Measurements from ENCODE around the gene OR10V1. TPM values are rescaled to one million over a fixed set of nuclear protein-coding genes. Genes with fewer than 3 reads are reported as not detected.

Gene OR10V1
- total RNA-seq, 1 donor from 2014 or later: not detected

DNA sequence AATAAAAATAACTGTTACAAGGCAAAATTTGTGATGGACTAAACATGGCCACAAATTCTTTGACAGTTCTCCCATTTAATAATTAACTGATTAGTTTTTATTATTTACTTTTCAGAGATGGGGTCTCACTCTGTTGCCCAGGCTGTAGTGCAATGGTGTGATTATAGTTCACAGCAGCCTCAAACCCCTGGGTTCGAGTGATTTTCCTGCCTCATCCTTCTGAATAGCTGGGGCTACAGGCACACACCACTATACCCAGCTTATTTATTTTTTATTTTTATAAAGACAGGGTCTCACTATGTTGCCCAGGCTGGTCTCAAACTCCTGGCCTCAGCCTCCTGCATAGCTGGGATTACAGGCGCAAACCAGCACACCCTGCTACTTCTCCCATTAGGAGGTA, 40.4 kb downstream of the OR10V1 start:
- no peak overlapping the region for H3K4me3 Mint-ChIP-seq
- no peak overlapping the region for H3K27ac Mint-ChIP-seq (ENCODE audit: unreplicated experiment)
- TF ChIP-seq, protein P1, sequence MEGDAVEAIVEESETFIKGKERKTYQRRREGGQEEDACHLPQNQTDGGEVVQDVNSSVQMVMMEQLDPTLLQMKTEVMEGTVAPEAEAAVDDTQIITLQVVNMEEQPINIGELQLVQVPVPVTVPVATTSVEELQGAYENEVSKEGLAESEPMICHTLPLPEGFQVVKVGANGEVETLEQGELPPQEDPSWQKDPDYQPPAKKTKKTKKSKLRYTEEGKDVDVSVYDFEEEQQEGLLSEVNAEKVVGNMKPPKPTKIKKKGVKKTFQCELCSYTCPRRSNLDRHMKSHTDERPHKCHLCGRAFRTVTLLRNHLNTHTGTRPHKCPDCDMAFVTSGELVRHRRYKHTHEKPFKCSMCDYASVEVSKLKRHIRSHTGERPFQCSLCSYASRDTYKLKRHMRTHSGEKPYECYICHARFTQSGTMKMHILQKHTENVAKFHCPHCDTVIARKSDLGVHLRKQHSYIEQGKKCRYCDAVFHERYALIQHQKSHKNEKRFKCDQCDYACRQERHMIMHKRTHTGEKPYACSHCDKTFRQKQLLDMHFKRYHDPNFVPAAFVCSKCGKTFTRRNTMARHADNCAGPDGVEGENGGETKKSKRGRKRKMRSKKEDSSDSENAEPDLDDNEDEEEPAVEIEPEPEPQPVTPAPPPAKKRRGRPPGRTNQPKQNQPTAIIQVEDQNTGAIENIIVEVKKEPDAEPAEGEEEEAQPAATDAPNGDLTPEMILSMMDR (conservative IDR thresholded peaks at IDR 0.05): no peak
- peaks cover 8% of the 10 kb centered on the region for H3K4me1 Mint-ChIP-seq
- no peaks in the 10 kb centered on the region for H3K27me3 Mint-ChIP-seq (ENCODE audit: low read depth)
- H3K36me3 Mint-ChIP-seq (ENCODE audit: low read depth): no peaks in the 10 kb centered on the region
- DNase-seq (ENCODE audit: low read depth, low spot score): no peak
- no peaks in the 10 kb centered on the region for H3K9me3 Mint-ChIP-seq

DNA sequence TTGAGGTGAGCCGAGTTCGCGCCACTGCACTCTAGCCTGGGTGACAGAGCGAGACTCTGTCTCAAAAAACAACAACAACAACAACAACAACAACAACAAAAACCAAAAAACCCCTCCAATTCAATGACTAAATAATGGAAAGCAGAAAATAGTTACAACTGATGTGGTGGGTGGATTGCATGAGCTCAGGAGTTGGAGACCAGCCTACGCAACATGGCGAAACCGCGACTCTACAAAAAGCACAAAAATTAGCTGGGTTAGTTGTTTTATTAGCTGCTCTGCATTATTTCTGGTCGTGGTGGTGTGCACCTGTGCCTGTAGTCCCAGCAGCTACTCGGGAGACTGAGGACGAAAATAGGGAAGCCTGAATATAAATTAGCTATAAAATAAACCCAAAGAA, 42.2 kb downstream of the OR10V1 start:
- H3K36me3 Mint-ChIP-seq (ENCODE audit: low read depth): peaks cover under 1% of the 10 kb centered on the region
- peaks cover 23% of the 10 kb centered on the region for H3K4me1 Mint-ChIP-seq
- H3K4me3 Mint-ChIP-seq: peak overlapping the region; percentile 28
- TF ChIP-seq, protein P1 (conservative IDR thresholded peaks at IDR 0.05): no peak
- no peaks in the 10 kb centered on the region for H3K9me3 Mint-ChIP-seq
- no peak for DNase-seq (ENCODE audit: low read depth, low spot score)
- H3K27ac Mint-ChIP-seq (ENCODE audit: unreplicated experiment): no peak overlapping the region
- H3K27me3 Mint-ChIP-seq (ENCODE audit: low read depth): no peaks in the 10 kb centered on the region

DNA sequence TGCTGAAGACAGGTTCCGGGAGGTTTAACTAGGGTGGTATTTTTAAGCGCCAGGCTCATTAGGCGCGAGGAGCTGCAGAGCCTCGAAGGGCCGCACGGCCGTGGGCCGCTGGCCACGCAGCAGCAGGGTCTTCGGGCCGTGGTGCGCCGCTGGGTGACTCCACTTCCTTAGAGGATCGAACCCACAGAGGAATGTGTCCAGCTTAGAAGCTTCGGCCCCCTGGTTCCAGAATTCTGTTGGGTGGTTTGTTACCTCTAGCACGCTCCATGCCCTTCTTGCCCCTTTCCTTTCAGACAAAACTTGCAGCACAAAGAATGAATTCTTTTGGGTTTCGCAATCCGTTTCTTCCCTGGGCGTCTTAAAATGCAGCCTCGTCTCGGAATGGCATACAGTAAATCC, 44.0 kb downstream of the OR10V1 start:
- TF ChIP-seq, protein P1 (conservative IDR thresholded peaks at IDR 0.05): peak; percentile 17
- Mint-ChIP-seq H3K9me3 (no peaks in the 10 kb centered on the region), H3K36me3 (ENCODE audit: low read depth) (peaks cover 5% of the 10 kb centered on the region), H3K27me3 (ENCODE audit: low read depth) (no peaks in the 10 kb centered on the region), H3K4me1 (peaks cover 23% of the 10 kb centered on the region), H3K27ac (ENCODE audit: unreplicated experiment) (peak overlapping the region; percentile 100), H3K4me3 (peak overlapping the region; percentile 97)
- peak; percentile 12 for DNase-seq (ENCODE audit: low read depth, low spot score)

DNA sequence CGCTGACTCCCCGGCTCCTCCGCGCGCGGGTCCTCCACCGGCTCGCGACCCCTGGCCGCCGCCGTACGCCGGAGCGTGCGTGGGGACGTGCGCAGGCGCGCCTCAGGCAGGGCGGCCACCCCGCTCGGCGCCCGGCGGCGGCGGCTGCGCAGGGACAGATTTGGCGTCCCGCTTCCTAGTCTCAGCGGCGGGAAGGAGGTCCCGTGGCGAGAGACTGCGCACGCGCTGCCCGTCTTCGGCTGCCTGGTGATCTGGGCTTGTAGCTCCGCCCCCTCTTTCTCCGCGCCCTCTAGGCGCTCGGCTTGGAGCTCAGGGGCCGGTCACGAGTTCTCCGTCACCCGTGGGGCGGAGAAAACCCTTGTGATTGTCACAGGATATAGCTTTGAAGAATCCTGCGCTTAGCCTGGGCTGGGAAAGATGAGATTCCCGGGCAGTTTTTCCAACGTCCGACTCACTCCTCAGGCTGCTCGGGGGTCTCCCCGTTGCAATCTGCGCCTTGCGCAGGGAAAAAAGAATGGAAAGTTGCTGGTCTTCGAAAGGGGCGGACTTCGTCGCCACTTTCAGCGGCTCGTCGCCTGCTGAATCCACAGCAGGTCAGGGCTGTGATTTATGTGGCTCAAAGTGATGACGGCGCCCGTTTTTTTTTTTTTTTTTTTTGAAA, 44.6 kb downstream of the OR10V1 start, which contains the start of gene PATL1:
Gene PATL1, minus strand, starts transcription at position 88 of the 661 bp plus-strand sequence. CDS start 142 bp downstream, outside the sequence.
- DNase-seq (ENCODE audit: low read depth, low spot score): peak; percentile 96
- peaks cover 5% of the 10 kb centered on the region for H3K36me3 Mint-ChIP-seq (ENCODE audit: low read depth)
- peaks cover 23% of the 10 kb centered on the region for H3K4me1 Mint-ChIP-seq
- no peaks in the 10 kb centered on the region for H3K27me3 Mint-ChIP-seq (ENCODE audit: low read depth)
- TF ChIP-seq, protein P1 (conservative IDR thresholded peaks at IDR 0.05): no peak
- peak within 1 kb of the TSS; percentile 97 for H3K4me3 Mint-ChIP-seq
- H3K9me3 Mint-ChIP-seq: no peaks in the 10 kb centered on the region
- peak within 1 kb of the TSS; percentile 100 for H3K27ac Mint-ChIP-seq (ENCODE audit: unreplicated experiment)

DNA sequence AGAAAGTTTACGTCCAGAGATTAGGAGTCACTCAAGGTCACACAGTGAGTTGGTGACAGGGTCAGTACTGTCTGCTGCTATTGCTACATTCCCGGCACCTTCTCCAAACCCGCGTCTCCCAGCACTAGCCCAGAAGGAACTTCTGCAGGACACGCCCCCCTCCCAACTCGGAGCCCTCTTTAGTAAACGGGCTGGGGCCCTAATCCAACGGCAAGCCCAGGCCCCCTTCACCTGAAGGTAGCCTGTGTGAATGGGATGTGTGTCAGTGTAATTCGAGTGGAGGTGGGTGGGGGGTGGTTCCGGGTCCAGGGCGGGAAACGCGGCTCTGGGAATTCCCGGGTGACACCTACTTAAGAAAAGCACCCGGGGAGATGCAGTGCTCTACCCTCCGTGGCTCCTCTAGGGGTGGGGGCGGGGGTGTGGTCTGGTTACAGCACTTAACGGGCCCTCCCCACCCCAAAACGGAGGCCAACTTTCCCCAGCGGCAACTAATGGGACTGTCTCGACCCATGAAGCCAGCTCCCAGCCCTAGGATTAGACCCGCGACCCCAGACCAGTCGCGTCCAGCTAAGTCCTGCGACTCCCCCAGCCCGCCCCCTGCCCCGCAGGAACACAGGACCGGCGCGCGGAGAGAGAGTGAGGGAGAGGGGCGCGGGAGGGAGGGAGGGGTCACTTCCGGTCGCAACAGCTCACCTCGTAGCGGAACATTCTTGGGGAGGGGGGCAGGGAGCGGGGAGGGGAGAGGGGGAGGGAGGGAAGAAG, 45.3 kb downstream of the OR10V1 start:
- Mint-ChIP-seq H3K27ac (ENCODE audit: unreplicated experiment) (peak overlapping the region; percentile 43), H3K4me3 (peak overlapping the region; percentile 88), H3K4me1 (peaks cover 23% of the 10 kb centered on the region), H3K9me3 (no peaks in the 10 kb centered on the region), H3K27me3 (ENCODE audit: low read depth) (no peaks in the 10 kb centered on the region), H3K36me3 (ENCODE audit: low read depth) (peaks cover 5% of the 10 kb centered on the region)
- DNase-seq (ENCODE audit: low read depth, low spot score): peak; percentile 14
- TF ChIP-seq, protein P1 (conservative IDR thresholded peaks at IDR 0.05): peak; percentile 50

All from neural crest cell (in vitro differentiated cells).